ENCODE data around the gene ARHGEF28.

DNA sequence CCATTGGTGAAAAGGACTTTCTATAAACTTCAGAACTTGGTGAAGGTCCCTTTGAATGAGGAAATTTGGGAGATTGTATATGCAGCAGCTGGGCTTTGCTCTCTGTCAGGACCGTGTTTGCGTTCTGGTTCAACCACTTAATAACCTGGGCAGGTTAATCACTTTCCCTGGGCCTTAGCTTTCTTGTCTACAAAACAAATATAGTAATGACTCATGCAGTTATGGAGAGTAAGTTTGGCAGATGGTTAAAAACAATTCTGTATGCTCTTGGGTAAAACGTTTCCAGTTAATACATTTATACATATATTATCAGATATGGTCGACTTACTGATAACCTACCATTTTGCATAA is 197.0 kb downstream of the ARHGEF28 start:
- TF ChIP-seq, protein P1, sequence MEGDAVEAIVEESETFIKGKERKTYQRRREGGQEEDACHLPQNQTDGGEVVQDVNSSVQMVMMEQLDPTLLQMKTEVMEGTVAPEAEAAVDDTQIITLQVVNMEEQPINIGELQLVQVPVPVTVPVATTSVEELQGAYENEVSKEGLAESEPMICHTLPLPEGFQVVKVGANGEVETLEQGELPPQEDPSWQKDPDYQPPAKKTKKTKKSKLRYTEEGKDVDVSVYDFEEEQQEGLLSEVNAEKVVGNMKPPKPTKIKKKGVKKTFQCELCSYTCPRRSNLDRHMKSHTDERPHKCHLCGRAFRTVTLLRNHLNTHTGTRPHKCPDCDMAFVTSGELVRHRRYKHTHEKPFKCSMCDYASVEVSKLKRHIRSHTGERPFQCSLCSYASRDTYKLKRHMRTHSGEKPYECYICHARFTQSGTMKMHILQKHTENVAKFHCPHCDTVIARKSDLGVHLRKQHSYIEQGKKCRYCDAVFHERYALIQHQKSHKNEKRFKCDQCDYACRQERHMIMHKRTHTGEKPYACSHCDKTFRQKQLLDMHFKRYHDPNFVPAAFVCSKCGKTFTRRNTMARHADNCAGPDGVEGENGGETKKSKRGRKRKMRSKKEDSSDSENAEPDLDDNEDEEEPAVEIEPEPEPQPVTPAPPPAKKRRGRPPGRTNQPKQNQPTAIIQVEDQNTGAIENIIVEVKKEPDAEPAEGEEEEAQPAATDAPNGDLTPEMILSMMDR (IDR thresholded peaks at IDR 0.05; ENCODE audit: low read depth, low read length, poor library complexity, severe bottlenecking) = no peak
- no peak for TF ChIP-seq EZH2phosphoT487 (IDR thresholded peaks at IDR 0.05; ENCODE audit: borderline replicate concordance, low read length)

Data from DOHH2 (cell line).